ENCODE results near the gene WNT2.
"Not testable (repeated sequence)": the region's sequence is repeated elsewhere in the genome, so short reads cannot be mapped to it uniquely, and the experiment has no call there.

WNT2 gene

GRCh38 chr7:117302396-117302795 is 20.5 kb downstream of the WNT2 start:
- DNase-seq (ENCODE audit: low spot score) = no peak

GRCh38 chr7:117300506-117300905 is 22.4 kb downstream of the WNT2 start:
- DNase-seq (ENCODE audit: low spot score) = not testable (repeated sequence)

GRCh38 chr7:117297606-117298005 is 25.3 kb downstream of the WNT2 start:
- DNase-seq (ENCODE audit: low spot score) = no peak

GRCh38 chr7:117296066-117296465 is 26.8 kb downstream of the WNT2 start:
- no peak for DNase-seq (ENCODE audit: low spot score)

- no peak for DNase-seq (ENCODE audit: low spot score)
Measured at GRCh38 chr7:117285826-117286225, 37.0 kb downstream of the WNT2 start.

GRCh38 chr7:117284692-117285091 is 38.2 kb downstream of the WNT2 start:
- DNase-seq (ENCODE audit: low spot score) = no peak

- no peak for DNase-seq (ENCODE audit: low spot score)
Measured at GRCh38 chr7:117283779-117284178, 39.1 kb downstream of the WNT2 start.

GRCh38 chr7:117283371-117283770 is 39.5 kb downstream of the WNT2 start:
- DNase-seq (ENCODE audit: low spot score) = peak; percentile 71

GRCh38 chr7:117282239-117282812 is 40.5 kb downstream of the WNT2 start:
- no peak for DNase-seq (ENCODE audit: low spot score)

- DNase-seq (ENCODE audit: low spot score) = no peak
Measured at GRCh38 chr7:117281562-117281961, 41.3 kb downstream of the WNT2 start.

GRCh38 chr7:117279931-117280557 is 42.8 kb downstream of the WNT2 start:
- no peak for DNase-seq (ENCODE audit: low spot score)

- no peak for DNase-seq (ENCODE audit: low spot score)
Measured at GRCh38 chr7:117279203-117279602, 43.7 kb downstream of the WNT2 start.

GRCh38 chr7:117278040-117278439 is 44.8 kb downstream of the WNT2 start:
- DNase-seq (ENCODE audit: low spot score) = no peak

GRCh38 chr7:117277576-117277975 is 45.3 kb downstream of the WNT2 start:
- DNase-seq (ENCODE audit: low spot score) = no peak

- no peak for DNase-seq (ENCODE audit: low spot score)
Measured at GRCh38 chr7:117274951-117275350, 47.9 kb downstream of the WNT2 start.

GRCh38 chr7:117273814-117274225 is 49.0 kb downstream of the WNT2 start:
- no peak for DNase-seq (ENCODE audit: low spot score)

GRCh38 chr7:117273325-117273724 is 49.5 kb downstream of the WNT2 start:
- DNase-seq (ENCODE audit: low spot score) = no peak

GRCh38 chr7:117272017-117272759 is 50.7 kb downstream of the WNT2 start:
- DNase-seq (ENCODE audit: low spot score) = no peak

- no peak for DNase-seq (ENCODE audit: low spot score)
Measured at GRCh38 chr7:117271566-117271965, 51.3 kb downstream of the WNT2 start.

- DNase-seq (ENCODE audit: low spot score) = no peak
Measured at GRCh38 chr7:117270371-117270770, 52.5 kb downstream of the WNT2 start.

- DNase-seq (ENCODE audit: low spot score) = peak; percentile 49
Measured at GRCh38 chr7:117269886-117270285, 53.0 kb downstream of the WNT2 start.

- peak; percentile 58 for DNase-seq (ENCODE audit: low spot score)
Measured at GRCh38 chr7:117269417-117269816, 53.4 kb downstream of the WNT2 start.

- DNase-seq (ENCODE audit: low spot score) = no peak
Measured at GRCh38 chr7:117264716-117265115, 58.1 kb downstream of the WNT2 start.

Measured in hepatic stellate cell (primary cell).